HG02642 (cell line): ENCODE results near the gene ZBTB38.
A peak's percentile ranks its signal among the peaks of the same experiment; 100 is the strongest.

ENCODE experiments used
- ATAC-seq: cut with Tn5 transposase; IDR thresholded peaks from one replicate; pipeline ENCODE4 v1.9.1; 2021; ENCODE audit warnings: mild to moderate bottlenecking; ENCODE audit not compliant: unreplicated experiment, poor library complexity

The ZBTB38 gene

GRCh38 chr3:141368062-141368924 lies at the start of gene ZBTB38:
ZBTB38 (plus strand) TSS chr3:141368504; CDS start chr3:141442389, 73,885 bp downstream.
- ATAC-seq = no peak

- ATAC-seq = no peak
Observed at GRCh38 chr3:141320399-141321108, 47.8 kb upstream of the ZBTB38 start.

- ATAC-seq = no peak
Observed at GRCh38 chr3:141321109-141321497, 47.2 kb upstream of the ZBTB38 start.

- ATAC-seq = no peak
Observed at GRCh38 chr3:141323936-141324704, 44.2 kb upstream of the ZBTB38 start.

- ATAC-seq = no peak
Observed at GRCh38 chr3:141326123-141326522, 42.2 kb upstream of the ZBTB38 start.

GRCh38 chr3:141326626-141327025 lies 41.7 kb upstream of the ZBTB38 start:
- no peak for ATAC-seq

GRCh38 chr3:141328286-141329166 lies 39.8 kb upstream of the ZBTB38 start:
- ATAC-seq = peak; percentile 59

GRCh38 chr3:141330235-141330634 lies 38.1 kb upstream of the ZBTB38 start:
- no peak for ATAC-seq

- no peak for ATAC-seq
Observed at GRCh38 chr3:141330718-141331376, 37.5 kb upstream of the ZBTB38 start.

- peak; percentile 49 for ATAC-seq
Observed at GRCh38 chr3:141331377-141332318, 36.7 kb upstream of the ZBTB38 start.

- no peak for ATAC-seq
Observed at GRCh38 chr3:141332416-141332815, 35.9 kb upstream of the ZBTB38 start.

GRCh38 chr3:141333836-141334626 lies 34.3 kb upstream of the ZBTB38 start:
- no peak for ATAC-seq

GRCh38 chr3:141334627-141335250 lies 33.6 kb upstream of the ZBTB38 start:
- ATAC-seq = no peak

- ATAC-seq = no peak
Observed at GRCh38 chr3:141335531-141336061, 32.7 kb upstream of the ZBTB38 start.

GRCh38 chr3:141336672-141337522 lies 31.4 kb upstream of the ZBTB38 start:
- ATAC-seq = peak; percentile 84

GRCh38 chr3:141337523-141337854 lies 30.8 kb upstream of the ZBTB38 start:
- no peak for ATAC-seq
